H1 (cell line): ENCODE data around the gene EPHA3. TPM values are rescaled to one million over a fixed set of nuclear protein-coding genes. Genes with fewer than 3 reads are reported as not detected.

ENCODE experiments used
- CHD7 ChIP-seq: fragments of 300-600 bp; sonication (generic); IDR thresholded peaks from 2 replicates; pipeline ENCODE4 v1.7.1; 2012; ENCODE audit warnings: low read length, moderate library complexity, mild to moderate bottlenecking, inconsistent platforms; ENCODE audit not compliant: insufficient replicate concordance
- EZH2 ChIP-seq: fragments of 200-600 bp; sonication (generic); IDR thresholded peaks from 2 replicates; pipeline ENCODE4 v1.7.1; 2012; ENCODE audit warnings: low read depth, mild to moderate bottlenecking, moderate library complexity, low read length, inconsistent platforms; ENCODE audit not compliant: severe bottlenecking
- polyA plus RNA-seq, 7 experiments: library from polyadenylated mRNA; depleted of rRNA in 3 of 7; stranded (reverse) in 5 of 7; unstranded in 2 of 7; fragments of >200 nt in 5 of 7; fragments of 200-250 nt in 2 of 7; gene quantifications; 1 replicate in 5 of 7; 2 replicates in 1 of 7; 4 replicates in 1 of 7; pipeline versions ENCODE4 v1.2.1 to v1.2.3, GENCODE V29; 2011 to 2013; ENCODE audit warnings: missing spikeins in 2 of 7, mixed read lengths in 2 of 7
- total RNA-seq: library from RNA; stranded (reverse); fragmentation: NEBNext Ultra II Directional; extraction: Animal tissue kit (Norgen Biotek cat#: 25700); gene quantifications from 2 replicates; pipeline ENCODE4 v1.2.1, GENCODE V29; 2021

EPHA3 gene
- total and polyA plus RNA-seq, 2 of the 8 experiments (the other 6 are each of a cell fraction or from before 2014, with no cell fraction given): 0.09 to 0.22 TPM

- TF ChIP-seq CHD7 (no peak), EZH2 (no peak)
Measured at GRCh38 chr3:89395996-89396395, 288.6 kb downstream of the EPHA3 start (continued).
